ENCODE results near the gene IL20RB.

Gene IL20RB

DNA sequence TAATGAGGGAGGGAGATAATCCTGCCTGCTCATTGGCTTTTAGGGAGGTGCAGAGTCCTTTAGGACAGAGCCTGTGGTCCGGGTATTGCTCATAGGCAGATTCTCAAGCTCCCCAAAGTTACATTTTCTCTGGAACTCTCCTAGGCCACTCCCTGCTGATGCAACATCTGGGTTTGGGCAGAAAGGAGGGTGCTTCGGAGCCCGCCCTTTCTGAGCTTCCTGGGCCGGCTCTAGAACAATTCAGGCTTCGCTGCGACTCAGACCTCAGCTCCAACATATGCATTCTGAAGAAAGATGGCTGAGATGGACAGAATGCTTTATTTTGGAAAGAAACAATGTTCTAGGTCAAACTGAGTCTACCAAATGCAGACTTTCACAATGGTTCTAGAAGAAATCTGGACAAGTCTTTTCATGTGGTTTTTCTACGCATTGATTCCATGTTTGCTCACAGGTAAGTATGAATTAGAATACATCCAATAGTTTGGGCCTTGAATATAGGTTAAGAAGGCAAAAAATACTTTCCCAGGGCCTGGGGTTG lies at the start of gene IL20RB:
IL20RB (plus strand) TSS at position 233 of the 538 bp plus-strand sequence; CDS start at position 364, 131 bp downstream.
- Histone ChIP-seq H3K4me3 (no peak within 1 kb of the TSS), H3K27ac (no peak within 1 kb of the TSS), H3K4me2 (no peak within 1 kb of the TSS)

GRCh38 chr3:136908297-136908696 lies 49.5 kb upstream of the IL20RB start:
- peaks cover 46 to 82% (median 69%) of the 10 kb centered on the region in 11 experiments for H3K9me3 ChIP-seq (replicated peaks in 1 of 11)
- H3K36me3 ChIP-seq, result peaks cover 27 to 74% (median 59%) of the 10 kb centered on the region in 11 experiments
- no peak overlapping the region for H3K9ac ChIP-seq
- H3K4me2 ChIP-seq, result no peak overlapping the region
- H3K4me3 ChIP-seq, result no peak overlapping the region
- TF ChIP-seq Cebpa-rat (IDR thresholded peaks at IDR 0.05), result no peak
- peaks cover 0 to 29% (median 0%) of the 10 kb centered on the region in 10 experiments; a peak in 6 of 20 replicates for H3K4me1 ChIP-seq
- H3K27ac ChIP-seq, result no peak overlapping the region
- H4K20me1 ChIP-seq, result peaks cover 23 to 82% (median 53%) of the 10 kb centered on the region in 11 experiments; a peak in 17 of 22 replicates
- H3K27me3 ChIP-seq, result no peaks in the 10 kb centered on the region

More for the DNA sequence above, at the start of gene IL20RB:
- peaks cover 0 to 15% (median 0%) of the 10 kb centered on the region in 10 experiments; a peak in 2 of 20 replicates for H3K4me1 ChIP-seq
- TF ChIP-seq Cebpa-rat (IDR thresholded peaks at IDR 0.05), result no peak
- peaks cover 0 to 12% (median 4%) of the 10 kb centered on the region in 11 experiments; a peak in 6 of 22 replicates for H3K36me3 ChIP-seq
- no peaks in the 10 kb centered on the region for H4K20me1 ChIP-seq
- no peaks in the 10 kb centered on the region for H3K9me3 ChIP-seq (replicated peaks in 1 of 11)
- no peak within 1 kb of the TSS for H3K9ac ChIP-seq
- no peaks in the 10 kb centered on the region for H3K27me3 ChIP-seq

- Histone ChIP-seq H3K4me2 (no peak overlapping the region), H3K4me3 (no peak overlapping the region)
Observed at GRCh38 chr3:136909187-136909586, 48.6 kb upstream of the IL20RB start.

DNA sequence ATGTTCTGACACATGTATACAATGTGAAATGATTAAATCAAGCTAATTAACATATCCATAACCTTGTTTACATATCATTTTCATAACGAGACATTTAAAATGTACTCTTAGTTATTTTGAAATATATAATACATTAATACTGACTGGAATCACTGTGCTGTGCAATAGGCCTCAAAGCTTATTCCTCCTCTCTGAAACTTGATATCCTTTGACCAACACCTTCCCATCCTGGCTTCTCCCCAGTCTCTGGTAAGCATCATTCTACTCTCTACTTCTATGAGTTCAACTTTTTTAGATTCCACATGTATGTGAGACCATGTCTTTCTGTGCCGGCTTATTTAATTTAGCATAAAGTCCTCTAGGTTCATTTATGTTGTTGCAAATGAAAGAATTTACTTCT lies 47.1 kb upstream of the IL20RB start:
- no peak overlapping the region for H3K27ac ChIP-seq
- H3K4me1 ChIP-seq, result peaks cover 0 to 37% (median 0%) of the 10 kb centered on the region in 10 experiments; a peak in 5 of 20 replicates
- no peak for TF ChIP-seq Cebpa-rat (IDR thresholded peaks at IDR 0.05)
- H3K9ac ChIP-seq, result no peak overlapping the region
- no peak overlapping the region for H3K4me3 ChIP-seq
- no peaks in the 10 kb centered on the region for H3K27me3 ChIP-seq
- H4K20me1 ChIP-seq, result peaks cover 23 to 96% (median 58%) of the 10 kb centered on the region in 11 experiments; a peak in 17 of 22 replicates
- no peak overlapping the region for H3K4me2 ChIP-seq
- peaks cover 22 to 82% (median 67%) of the 10 kb centered on the region in 11 experiments; a peak in 20 of 22 replicates for H3K9me3 ChIP-seq (replicated peaks in 1 of 11)
- peaks cover 12 to 74% (median 55%) of the 10 kb centered on the region in 11 experiments; a peak in 21 of 22 replicates for H3K36me3 ChIP-seq

More at GRCh38 chr3:136909187-136909586, 48.6 kb upstream of the IL20RB start:
- Histone ChIP-seq H3K36me3 (peaks cover 24 to 74% (median 57%) of the 10 kb centered on the region in 11 experiments), H3K4me1 (peaks cover 0 to 29% (median 0%) of the 10 kb centered on the region in 10 experiments; a peak in 5 of 20 replicates), H4K20me1 (peaks cover 23 to 91% (median 53%) of the 10 kb centered on the region in 11 experiments; a peak in 17 of 22 replicates), H3K27ac (no peak overlapping the region), H3K9me3 (replicated peaks in 1 of 11) (peaks cover 37 to 82% (median 69%) of the 10 kb centered on the region in 11 experiments), H3K27me3 (no peaks in the 10 kb centered on the region), H3K9ac (no peak overlapping the region)
- no peak for TF ChIP-seq Cebpa-rat (IDR thresholded peaks at IDR 0.05)

DNA sequence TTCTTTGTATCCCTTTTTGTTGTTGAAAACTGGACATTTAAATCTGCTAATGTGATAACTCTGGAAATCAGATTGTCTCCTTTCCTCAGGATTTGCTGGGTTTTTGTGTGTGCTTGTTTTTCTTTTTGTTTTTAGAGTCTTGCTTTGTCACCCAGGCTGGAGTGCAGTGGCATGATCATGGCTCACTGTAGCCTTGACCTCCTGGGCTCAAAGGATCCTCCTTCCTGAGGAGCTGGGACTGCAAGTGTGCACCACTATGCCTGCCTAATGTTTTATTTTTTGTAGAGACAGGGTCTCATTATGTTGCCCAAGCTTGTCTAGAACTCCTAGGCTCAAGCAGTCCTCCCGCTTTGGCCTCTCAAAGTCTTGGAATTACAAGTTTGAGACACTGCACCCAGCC lies 44.6 kb upstream of the IL20RB start:
- Histone ChIP-seq H3K36me3 (peaks cover 15 to 63% (median 49%) of the 10 kb centered on the region in 11 experiments; a peak in 20 of 22 replicates), H3K9ac (no peak overlapping the region), H4K20me1 (peaks cover 10 to 93% (median 40%) of the 10 kb centered on the region in 11 experiments; a peak in 15 of 22 replicates), H3K27ac (no peak overlapping the region), H3K27me3 (no peaks in the 10 kb centered on the region), H3K4me1 (peaks cover 0 to 27% (median under 1%) of the 10 kb centered on the region in 10 experiments; a peak in 9 of 20 replicates), H3K9me3 (replicated peaks in 1 of 11) (peaks cover 20 to 72% (median 55%) of the 10 kb centered on the region in 11 experiments; a peak in 20 of 22 replicates), H3K4me2 (no peak overlapping the region), H3K4me3 (no peak overlapping the region)
- no peak for TF ChIP-seq Cebpa-rat (IDR thresholded peaks at IDR 0.05)

DNA sequence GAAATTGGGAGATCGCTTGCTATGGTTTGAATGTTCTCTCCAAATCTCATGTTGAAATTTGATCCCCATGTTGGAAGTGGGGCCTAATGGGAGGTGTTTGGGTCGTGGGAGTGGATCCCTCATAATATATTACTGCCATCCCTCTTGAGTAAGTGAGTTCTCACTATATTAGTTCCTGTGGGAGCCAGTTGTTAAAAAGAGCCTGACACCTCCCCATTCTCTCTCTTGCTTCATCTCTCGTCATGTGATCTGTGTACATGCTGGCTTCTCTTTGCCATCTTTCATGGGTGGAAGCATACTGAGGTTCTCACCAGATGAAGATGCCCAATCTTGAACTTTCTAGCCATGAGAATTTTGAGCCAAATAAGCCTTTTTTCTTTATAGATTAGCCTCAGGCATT lies 43.0 kb upstream of the IL20RB start:
- Histone ChIP-seq H3K27me3 (no peaks in the 10 kb centered on the region), H4K20me1 (peaks cover 0 to 93% (median 31%) of the 10 kb centered on the region in 11 experiments; a peak in 13 of 22 replicates), H3K9ac (no peak overlapping the region), H3K4me1 (peaks cover 9 to 31% (median 16%) of the 10 kb centered on the region in 10 experiments; a peak in 19 of 20 replicates), H3K4me3 (no peak overlapping the region), H3K36me3 (peaks cover 15 to 68% (median 49%) of the 10 kb centered on the region in 11 experiments; a peak in 20 of 22 replicates), H3K4me2 (no peak overlapping the region), H3K9me3 (replicated peaks in 1 of 11) (peaks cover 20 to 68% (median 55%) of the 10 kb centered on the region in 11 experiments; a peak in 20 of 22 replicates), H3K27ac (no peak overlapping the region)
- no peak for TF ChIP-seq Cebpa-rat (IDR thresholded peaks at IDR 0.05)

- peaks cover 15 to 67% (median 46%) of the 10 kb centered on the region in 11 experiments; a peak in 20 of 22 replicates for H3K36me3 ChIP-seq
Observed at GRCh38 chr3:136916223-136916622, 41.6 kb upstream of the IL20RB start.

DNA sequence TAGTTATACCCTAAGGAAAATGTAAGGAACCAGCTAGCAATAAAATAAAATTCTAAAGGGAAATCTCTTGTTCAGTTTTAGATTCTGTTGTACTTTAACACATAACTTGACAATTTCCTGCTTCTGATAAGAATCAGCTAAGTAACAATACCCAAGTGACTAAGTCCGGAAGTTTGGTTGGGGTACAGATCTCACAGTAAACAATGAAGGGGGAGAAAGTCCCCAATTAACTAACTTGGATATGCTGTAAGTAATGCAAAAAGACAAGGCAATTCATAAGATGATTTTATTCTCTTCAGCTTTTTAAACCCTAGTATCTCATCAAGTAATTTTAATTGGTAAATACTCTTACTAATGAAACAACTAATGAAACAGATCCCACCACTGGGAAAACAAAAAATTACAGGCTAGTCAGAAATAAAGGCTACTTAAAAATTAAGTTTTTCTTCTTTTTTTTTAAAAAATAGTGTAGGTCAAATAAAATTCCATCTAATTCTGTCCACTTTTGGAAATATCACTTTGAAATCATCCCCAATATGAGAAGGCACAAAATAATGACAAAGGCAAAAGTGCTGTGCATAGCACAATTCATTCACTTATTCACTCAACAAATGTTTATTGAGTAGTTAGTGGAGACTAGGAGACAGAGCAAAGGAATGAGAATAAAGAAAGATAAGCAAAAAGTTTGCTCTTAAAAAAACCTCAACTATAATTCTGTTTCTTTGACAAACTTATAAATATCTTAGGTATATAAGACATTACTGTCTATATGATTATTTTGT lies 37.8 kb upstream of the IL20RB start:
- peak overlapping the region; percentile 20 to 68 (median 48); a peak in 17 of 22 replicates for H3K4me2 ChIP-seq
- TF ChIP-seq Cebpa-rat (IDR thresholded peaks at IDR 0.05), result no peak
- H3K27ac ChIP-seq, result peak overlapping the region in 4 of 11 experiments; percentile 0 to 34 (median 24); a peak in 4 of 22 replicates
- peaks cover 10 to 41% (median 27%) of the 10 kb centered on the region in 11 experiments; a peak in 18 of 22 replicates for H3K36me3 ChIP-seq
- H3K4me1 ChIP-seq, result peaks cover 11 to 33% (median 20%) of the 10 kb centered on the region in 10 experiments; a peak in 19 of 20 replicates
- peaks cover 7 to 30% (median 23%) of the 10 kb centered on the region in 11 experiments; a peak in 20 of 22 replicates for H3K9me3 ChIP-seq (replicated peaks in 1 of 11)
- no peak overlapping the region for H3K9ac ChIP-seq
- no peak overlapping the region for H3K4me3 ChIP-seq
- H4K20me1 ChIP-seq, result peaks cover 0 to 90% (median 41%) of the 10 kb centered on the region in 11 experiments; a peak in 13 of 22 replicates
- H3K27me3 ChIP-seq, result no peaks in the 10 kb centered on the region

More at GRCh38 chr3:136916223-136916622, 41.6 kb upstream of the IL20RB start:
- peaks cover 11 to 33% (median 20%) of the 10 kb centered on the region in 10 experiments; a peak in 19 of 20 replicates for H3K4me1 ChIP-seq
- H3K4me2 ChIP-seq, result no peak overlapping the region
- no peak overlapping the region for H3K9ac ChIP-seq
- no peaks in the 10 kb centered on the region for H3K27me3 ChIP-seq
- H4K20me1 ChIP-seq, result peaks cover 0 to 87% (median 23%) of the 10 kb centered on the region in 11 experiments; a peak in 12 of 22 replicates
- H3K9me3 ChIP-seq (replicated peaks in 1 of 11), result peaks cover 20 to 59% (median 55%) of the 10 kb centered on the region in 11 experiments; a peak in 20 of 22 replicates
- no peak for TF ChIP-seq Cebpa-rat (IDR thresholded peaks at IDR 0.05)
- H3K4me3 ChIP-seq, result no peak overlapping the region
- no peak overlapping the region for H3K27ac ChIP-seq

Measured in BLaER1 treated with 17β-estradiol and CSF1 and Interleukin-3, amounts not matched to agents 10 nM and 100 nM (cell line).